G401 (cell line): Measurements from ENCODE around the gene CFAP20. TPM values are rescaled to one million over a fixed set of nuclear protein-coding genes. Genes with fewer than 3 reads are reported as not detected.

Source experiments
- DNase-seq: peaks from one replicate; pipeline ENCODE4 v3.0.0-alpha.2; 2015; ENCODE audit warnings: low spot score
- in situ Hi-C: cut with HindIII; loops from 2 replicates; pipeline ENCODE4 v1.10.0; 2016; ENCODE audit warnings: low sequenced_read_pairs, mixed read lengths
- total RNA-seq: library from RNA; depleted of rRNA; stranded (reverse); fragments of >200 nt; shearing (Covaris generic); gene quantifications from 2 replicates; pipeline ENCODE4 v1.2.3, GENCODE V29; 2014; rRNA removed

The CFAP20 gene
- 70.7 and 89.6 TPM in 2 replicates for total RNA-seq

DNA sequence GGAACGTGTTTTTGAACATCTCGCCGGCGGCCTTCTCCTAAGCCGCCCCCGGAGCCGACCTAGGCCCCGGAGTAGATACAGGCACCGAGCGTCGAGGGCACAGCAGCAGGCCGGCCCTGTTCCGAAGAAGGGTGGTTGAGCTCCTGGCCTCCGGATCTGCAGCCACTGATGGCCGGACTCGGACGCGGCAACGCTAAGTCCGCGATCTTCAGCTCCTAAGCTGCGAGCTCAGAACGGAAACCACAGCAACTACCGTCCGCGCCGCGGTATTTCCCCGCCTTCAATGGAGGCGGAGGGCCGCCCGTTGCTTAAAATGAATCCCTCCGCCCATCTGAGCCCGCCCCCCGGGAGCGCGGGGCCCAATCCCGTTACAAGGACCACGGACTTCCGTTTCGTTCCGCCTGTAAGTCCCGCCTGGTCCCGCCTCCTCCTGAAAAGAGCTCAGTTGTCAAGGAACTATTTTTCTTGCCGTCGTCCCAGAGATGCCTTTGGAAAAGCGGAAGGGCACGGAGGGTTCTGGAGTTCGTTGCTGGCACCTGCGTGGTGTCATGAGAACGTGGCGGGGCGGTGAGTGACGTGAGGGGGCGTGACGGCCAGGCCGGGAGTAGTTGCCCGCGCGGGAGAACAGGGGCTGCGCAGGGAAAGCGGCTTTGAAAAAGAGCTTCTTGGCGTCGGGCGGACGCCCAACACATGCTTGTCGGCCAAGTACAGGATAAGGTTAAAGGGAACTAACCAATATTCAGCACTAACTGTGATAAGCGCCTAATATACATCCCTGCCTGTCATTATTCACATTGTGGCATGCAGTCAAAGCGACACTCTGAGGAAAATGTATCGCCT lies at the start of gene CFAP20:
Gene CFAP20 (minus strand): TSS at position 285 of the 840 bp plus-strand sequence. CDS start 266 bp downstream, at position 19.
- in situ Hi-C loops: loop anchor here (10.0 kb wide), 1 partner anchor 105 kb away; the partner anchor contains the start of gene MMP15
- DNase-seq: peak; percentile 99

DNA sequence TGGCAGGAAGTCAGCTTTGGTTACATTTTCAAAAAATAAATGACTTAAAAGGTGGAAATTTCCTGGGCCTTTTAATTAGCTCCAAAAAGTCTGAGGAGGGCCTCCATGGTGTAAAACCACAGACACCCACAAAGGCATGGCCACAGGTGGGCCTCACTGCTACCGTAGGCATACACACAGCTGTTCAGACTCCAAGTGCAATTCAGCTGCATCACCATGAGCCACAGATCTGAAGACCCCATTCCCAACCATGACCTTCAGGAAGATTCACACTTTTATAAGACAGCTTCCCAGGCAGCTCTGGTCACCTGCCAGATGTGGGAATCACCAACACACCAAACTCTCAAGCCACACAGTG lies 48.2 kb upstream of the CFAP20 start:
- in situ Hi-C loops: no loop called here

DNA sequence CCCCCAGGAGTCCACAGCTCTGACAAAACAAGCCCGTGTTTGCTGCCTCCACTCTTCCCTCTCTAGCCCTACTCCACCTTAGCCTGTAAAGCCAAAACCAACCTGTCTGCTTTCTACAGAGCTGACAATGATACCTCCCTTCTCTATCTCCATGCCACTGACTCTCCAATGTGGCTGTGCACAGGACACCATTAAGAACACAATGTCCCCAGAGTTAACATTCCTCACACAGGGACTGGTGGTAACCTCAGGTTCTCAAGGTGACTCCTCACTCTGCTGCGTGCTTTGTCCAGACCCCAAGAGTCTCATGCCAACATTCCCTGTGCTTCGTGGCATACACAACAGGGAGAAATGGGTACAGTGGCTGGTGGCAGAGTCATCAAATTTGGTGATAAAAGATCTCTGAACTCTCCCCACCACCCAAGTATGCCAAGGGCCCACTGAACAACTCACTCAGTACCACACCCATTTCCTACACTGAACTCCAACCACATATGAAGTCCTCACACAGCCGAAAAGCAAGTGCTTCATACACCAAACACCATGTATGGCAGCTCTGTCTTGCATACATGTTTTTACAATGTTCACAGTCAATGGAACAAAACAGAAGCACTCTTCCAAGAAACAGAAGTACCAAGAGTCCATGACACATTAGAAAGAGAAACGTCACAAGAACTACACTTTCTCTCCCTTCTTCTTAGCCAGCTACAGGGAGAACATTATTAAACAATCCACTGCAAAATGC lies 47.6 kb upstream of the CFAP20 start:
- in situ Hi-C loops: no loop called here
- DNase-seq: no peak

More for the DNA sequence above, 48.2 kb upstream of the CFAP20 start:
- no peak for DNase-seq

DNA sequence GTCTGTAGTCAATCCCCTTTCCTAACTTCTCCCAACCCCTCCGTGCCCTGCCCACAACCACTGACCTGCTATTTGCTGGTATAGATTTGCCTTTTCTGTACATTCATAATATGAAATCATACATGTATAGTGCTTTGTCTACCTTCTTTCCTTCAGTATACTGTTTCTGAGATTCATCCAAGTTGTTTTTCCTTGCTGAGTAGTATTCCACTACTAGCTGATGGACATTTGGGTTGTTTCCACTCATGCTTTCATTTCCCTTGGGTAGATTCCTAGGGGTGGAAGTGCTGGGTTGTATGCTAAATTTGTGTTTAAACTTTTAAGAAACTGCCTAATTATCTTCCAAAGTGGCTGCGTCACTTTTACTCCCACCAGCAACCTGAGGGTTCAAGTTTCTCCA lies 41.0 kb upstream of the CFAP20 start:
- in situ Hi-C loops: no loop called here
- DNase-seq: no peak

DNA sequence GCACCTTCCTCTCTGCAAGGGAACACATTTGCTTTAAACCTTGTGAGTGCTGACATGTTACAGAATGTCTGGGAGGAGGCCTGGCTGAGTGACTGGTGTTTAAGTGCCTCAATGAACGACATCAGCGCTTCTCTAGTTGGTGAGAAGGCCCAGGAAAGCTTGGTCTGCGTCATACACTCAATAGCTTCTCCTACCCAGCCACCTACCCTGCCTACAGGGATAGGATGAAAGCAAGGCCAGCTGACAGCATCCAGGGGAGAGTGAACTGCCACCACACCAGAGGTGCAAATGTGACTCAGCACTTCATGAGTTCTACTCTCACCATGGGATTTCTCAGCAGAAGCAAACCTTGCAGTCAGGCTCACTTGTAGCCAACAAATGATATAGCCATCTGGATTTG lies 31.7 kb upstream of the CFAP20 start:
- in situ Hi-C loops: no loop called here
- no peak for DNase-seq

DNA sequence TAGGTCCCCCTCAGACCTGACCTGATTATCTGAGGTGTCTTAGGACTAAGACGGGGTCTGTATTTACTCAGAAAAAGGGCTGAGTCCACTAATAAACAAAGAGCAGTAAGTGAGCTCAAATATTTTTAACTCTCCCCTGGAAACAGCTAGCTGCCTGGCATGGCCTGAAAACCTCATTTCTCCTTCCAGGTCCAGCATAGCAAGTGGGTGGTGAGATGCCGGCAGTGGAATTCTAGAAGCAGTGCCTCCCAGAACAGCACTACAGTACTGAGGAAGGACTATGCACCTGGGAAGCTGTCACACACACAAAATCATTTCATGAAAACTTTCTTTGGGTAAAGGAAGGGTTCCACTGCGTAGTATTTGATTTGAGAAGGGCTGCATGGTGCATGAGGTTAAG lies 29.5 kb upstream of the CFAP20 start:
- in situ Hi-C loops: no loop called here

DNA sequence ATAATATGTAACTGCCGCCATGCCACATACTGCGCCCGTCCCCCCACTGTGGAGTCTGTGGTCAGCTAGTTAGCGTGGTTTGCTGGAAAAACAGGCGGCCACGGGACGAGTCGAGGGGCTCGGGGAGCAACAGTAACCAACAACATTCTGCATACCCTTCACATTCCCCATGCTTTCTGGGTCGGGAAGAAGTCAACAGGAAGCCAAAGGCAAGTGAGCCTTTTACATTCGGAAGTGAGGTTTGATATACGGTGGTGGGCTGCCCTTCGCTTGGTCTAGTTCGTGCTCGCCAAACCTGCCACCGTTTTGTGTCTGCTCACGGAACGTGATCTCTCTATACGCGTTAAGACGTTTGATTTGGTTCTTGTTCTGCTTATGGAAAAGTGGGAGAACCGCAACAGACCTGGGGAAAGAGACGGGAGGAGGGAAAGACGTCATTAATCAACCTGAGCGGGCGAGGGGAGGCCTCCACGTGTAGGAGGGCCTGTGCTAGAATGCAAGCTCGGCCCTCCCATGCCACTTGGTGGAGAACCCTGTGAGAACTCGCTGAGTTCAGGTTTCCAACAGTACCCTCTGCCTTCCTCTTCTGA lies 28.9 kb upstream of the CFAP20 start:
- in situ Hi-C loops: no loop called here
- DNase-seq: no peak

More for the DNA sequence above, 29.5 kb upstream of the CFAP20 start:
- no peak for DNase-seq

DNA sequence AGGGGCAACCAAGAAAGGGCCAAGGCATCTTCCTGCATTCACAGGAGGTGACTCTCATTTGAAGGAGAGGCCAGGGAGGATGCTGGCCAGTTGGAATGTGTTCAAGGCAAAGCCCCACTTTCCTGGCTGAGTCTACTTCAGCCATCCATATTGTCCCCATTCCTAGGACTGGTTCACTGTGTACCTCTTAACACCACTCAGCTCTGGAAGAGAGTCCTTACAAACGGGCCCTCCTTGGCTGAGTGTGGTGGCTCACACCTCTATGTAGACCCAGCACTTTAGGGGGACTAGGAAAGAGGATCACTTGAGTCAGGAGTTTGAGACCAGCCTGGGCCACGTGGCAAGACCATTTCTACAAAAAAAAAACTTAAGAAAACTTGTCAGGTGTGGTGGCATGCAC lies 28.1 kb upstream of the CFAP20 start:
- DNase-seq: no peak
- in situ Hi-C loops: no loop called here

DNA sequence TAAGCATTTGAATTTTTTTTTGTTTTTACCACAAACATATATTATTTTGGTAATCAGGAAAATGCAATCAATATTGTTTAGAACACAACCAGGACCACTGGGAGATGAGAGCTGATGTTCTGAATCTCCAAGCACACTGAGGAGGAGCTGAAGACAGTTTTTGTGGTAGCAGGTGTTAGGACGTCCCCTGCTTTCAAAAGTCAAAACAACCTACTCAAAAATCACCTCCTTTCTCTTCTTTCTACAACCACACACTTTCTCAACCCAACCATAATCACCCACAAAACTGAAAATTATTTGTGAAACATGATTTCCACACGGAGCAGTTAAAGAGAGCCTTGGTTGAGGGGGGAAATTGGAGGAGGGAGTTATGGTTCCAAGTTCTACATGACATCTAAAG lies 26.7 kb upstream of the CFAP20 start:
- DNase-seq: no peak
- in situ Hi-C loops: no loop called here

DNA sequence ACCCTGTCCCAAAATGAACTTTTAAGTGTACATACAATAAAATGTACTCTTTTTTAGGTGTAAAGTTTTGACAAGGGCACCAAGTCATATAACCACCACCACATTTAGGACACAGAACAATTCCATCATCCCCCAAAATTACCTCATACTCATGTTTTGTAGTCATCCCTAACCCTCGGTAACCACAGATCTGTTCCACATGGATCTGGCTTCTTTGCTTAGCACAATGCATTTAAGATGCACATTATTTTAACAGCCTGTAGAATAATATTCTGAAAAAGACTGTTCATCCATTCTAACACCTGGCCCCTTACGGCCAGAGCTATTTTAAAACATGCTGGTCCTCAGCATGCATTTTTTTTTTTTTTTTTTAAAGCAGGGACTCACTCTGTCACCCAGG lies 25.2 kb upstream of the CFAP20 start:
- no peak for DNase-seq
- in situ Hi-C loops: no loop called here

DNA sequence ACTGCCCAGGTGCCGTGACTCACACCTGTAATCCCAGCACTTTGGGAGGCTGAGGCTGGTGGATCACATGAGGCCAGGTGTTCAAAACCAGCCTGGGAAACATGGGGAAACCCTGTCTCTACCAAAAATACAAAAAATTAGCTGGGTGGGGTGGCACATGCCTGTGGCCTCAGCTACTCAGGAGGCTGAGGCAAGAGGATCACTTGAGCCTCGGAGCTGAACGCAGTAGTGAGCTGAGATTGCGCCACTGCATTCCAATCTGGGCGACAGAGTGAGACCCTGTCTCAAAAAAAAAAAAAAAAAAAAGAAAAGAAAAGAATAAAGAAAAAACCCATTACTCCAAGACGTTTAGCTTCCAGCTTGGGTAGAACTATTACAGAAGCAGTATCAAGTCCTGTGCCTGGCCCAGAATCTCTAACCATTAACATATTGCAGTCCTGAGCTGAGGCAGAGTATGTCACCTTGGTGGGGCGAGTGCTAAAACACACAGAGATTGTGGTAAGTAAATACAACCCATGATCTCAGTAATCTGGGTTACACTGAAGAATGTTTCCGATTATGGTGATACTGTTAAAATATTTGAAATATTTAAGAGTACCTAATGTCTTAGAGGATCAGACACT lies 23.2 kb upstream of the CFAP20 start:
- no peak for DNase-seq
- in situ Hi-C loops: no loop called here

DNA sequence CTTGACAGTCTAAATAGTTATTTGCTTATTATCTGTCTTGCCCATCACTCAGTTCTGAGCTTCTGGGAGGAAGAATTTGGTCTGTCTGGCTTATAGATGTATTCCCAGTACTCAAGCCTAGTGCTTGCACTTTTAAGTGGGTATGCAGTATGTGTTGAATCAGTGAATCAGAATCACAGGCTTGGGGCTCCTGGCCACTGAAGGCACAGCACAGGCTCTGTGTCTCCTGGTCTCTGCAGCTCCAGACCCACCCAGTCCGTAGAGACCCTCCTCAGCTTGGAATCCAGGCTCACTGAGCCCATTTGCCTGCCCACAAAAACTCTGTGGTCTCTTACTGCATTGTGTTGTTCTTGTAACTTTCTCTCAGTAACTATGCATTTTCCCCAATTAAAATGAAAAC lies 19.3 kb upstream of the CFAP20 start:
- in situ Hi-C loops: no loop called here
- DNase-seq: no peak

DNA sequence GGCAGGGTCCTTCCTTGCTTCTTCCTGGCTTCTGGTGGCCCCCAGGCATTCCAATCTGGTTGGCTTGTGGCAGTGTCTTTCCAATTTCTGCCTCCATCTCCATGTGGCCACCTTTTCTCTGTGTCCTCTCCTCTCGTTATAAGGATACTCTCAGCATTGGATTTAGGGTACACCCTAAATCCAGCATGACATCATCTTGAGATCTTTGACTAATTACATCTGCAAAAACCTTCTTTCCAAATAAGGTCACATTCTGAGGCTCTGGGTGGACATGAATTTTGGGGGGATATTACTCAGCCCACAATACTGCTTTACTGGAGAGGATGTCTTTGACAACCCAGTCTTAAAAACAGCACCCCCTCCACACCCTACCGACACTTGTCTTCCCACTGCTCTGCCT lies 18.9 kb upstream of the CFAP20 start:
- in situ Hi-C loops: no loop called here

DNA sequence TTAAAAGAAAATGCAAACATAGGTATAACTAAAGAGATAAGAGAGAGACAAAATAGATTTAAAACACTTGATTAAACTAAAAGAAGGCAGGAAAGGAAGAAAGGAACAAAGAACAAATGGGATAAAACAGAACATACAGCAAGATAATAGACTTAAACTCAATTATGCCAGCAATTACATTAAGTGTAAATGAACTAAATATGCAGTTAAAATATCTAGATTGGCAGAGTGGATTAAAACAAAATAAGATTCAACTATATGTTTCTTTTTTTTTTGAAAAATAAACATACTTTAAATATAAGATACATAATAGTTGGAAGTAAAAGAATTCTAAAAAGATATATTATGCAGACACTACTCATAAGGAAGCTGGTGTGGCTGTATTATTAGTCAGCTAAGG lies 9.7 kb upstream of the CFAP20 start:
- in situ Hi-C loops: no loop called here
- no peak for DNase-seq

More for the DNA sequence above, 18.9 kb upstream of the CFAP20 start:
- no peak for DNase-seq

DNA sequence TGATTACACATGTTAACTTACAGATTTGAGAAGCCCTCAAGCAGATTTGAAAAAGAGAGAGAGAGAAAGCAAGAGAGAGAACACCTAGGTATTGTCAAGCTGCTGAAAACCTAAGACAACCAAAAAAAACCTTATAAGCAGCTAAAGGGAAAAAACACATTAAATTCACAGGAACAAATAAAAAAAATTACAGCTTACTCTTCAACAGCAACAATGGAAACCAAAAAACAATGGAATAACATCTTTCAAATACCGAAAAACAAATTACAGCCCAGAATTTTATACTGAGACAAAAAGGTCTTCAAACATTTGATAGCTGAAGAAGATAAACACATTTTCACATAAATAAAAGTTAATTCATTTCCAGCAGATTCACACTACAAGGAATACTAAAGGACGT lies 8.4 kb upstream of the CFAP20 start:
- in situ Hi-C loops: no loop called here
- no peak for DNase-seq

DNA sequence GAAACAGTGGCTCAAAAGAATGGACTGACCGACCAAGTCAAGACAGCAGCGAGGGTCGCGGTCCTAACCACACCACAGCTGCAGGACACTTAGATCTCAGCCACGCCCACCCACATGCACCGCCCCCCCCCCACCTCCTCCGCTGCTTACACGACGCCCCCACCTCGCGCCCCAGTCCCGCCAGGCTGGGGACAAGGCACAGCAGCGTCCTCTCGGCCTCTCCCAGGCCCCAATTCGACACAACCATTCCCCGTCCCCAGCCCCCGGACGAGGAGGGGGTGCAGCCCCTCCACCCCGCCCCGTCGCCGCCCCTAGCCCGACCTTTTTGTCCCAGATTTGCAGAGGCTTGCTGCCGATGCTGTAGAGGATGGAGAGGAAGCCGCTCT lies 477 bp downstream of the CFAP20 start:
- DNase-seq: no peak
- in situ Hi-C loops: loop anchor here (10.0 kb wide), 1 partner anchor 104 kb away; the partner anchor contains the start of gene MMP15

DNA sequence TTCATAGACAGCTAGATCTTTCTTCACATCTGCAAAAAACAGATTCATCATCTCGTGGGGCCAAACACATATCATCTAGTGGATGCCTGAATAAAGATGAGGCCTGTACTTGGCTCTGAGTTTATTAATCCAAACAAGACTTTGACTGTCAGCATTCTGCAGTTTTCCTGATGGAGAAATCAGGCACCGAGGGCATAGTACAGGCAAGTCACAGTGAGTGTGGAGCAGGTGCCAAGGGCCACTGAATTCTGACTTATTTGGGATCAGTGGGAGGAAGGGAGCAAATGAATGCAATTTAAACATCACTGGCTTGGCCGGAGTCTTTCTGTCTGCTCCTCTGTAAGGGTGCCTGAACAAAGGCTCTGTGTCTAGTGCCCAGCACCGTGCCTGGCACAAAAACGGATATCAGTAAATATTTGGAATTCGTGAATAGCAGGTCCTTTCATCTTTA lies 975 bp downstream of the CFAP20 start:
- peak; percentile 31 for DNase-seq
- in situ Hi-C loops: loop anchor here (10.0 kb wide), 1 partner anchor 103 kb away; the partner anchor contains the start of gene MMP15

DNA sequence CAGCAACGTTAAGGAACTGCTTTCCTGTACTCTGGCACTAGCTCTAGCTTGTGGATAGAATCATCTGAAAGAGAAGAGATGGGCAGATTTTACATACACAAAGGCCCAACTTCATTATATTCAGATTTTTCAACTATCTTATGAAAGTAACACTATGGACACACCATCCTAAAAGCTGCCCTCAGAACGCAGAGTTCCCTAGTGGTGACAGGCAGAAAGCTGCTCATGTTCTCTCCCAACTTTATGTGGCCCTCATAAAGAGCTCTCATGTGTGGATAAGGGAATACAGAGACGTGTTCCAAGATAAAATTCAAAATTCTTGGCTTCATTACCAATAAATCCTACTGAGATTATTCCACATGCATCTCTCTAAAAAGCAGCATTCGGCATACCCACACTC lies 1.5 kb downstream of the CFAP20 start:
- DNase-seq: peak; percentile 14
- in situ Hi-C loops: loop anchor here (10.0 kb wide), 1 partner anchor 103 kb away; the partner anchor contains the start of gene MMP15

DNA sequence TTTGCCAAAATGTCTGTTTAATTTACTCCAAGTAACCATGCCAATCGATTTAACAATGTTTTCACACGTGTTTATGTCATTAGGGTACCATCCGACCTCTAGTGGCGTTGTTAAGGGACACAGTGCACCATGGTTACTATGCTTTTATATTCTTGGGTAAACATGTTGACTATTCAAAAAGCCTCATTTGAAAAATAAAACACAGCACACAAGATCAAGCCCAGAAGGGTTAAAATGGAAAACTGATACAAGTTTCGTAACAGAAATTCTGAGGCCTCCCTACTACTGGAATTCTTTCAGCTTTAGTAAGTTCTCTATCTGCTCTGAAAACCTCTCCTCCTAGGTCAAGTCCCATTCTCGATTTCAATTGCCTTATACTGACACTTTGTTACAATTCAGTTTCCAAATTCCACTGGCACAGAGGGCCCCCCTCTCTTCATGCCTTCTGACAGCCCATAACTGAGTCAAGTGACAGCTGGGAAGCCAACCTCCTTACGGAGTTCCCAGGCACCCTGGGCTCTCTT lies 2.1 kb downstream of the CFAP20 start:
- in situ Hi-C loops: loop anchor here (10.0 kb wide), 1 partner anchor 102 kb away; the partner anchor contains the start of gene MMP15
- DNase-seq: peak; percentile 43
